Sigmoid colon (tissue), 7 donors: ENCODE data around the gene CACNA1C. TPM values are rescaled to one million over a fixed set of nuclear protein-coding genes. Genes with fewer than 3 reads are reported as not detected.

Experiments
- DNase-seq: peaks from one replicate; pipeline ENCODE4 v3.0.0-alpha.2; 2019
- H3K27ac ChIP-seq, 4 donors: fragments of 200-600 bp; sonication (generic); one replicate each; pipeline ENCODE4 v1.5.1; 2016 to 2019; ENCODE audit warnings: mild to moderate bottlenecking in 1 of 4
- H3K27me3 ChIP-seq, 3 donors: fragments of 200-600 bp; sonication (generic); one replicate each; pipeline ENCODE4 v1.5.1; 2019; ENCODE audit warnings: mild to moderate bottlenecking in 1 of 3
- H3K36me3 ChIP-seq, 4 donors: fragments of 200-600 bp; sonication (generic); one replicate each; pipeline ENCODE4 v1.5.1; 2016 to 2019
- H3K4me1 ChIP-seq, 4 donors: fragments of 200-600 bp; sonication (generic); one replicate each; pipeline ENCODE4 v1.5.1; 2017 to 2019
- H3K4me3 ChIP-seq, 4 donors: fragments of 200-600 bp; sonication (generic); one replicate each; pipeline ENCODE4 v1.5.1; 2017 to 2019; ENCODE audit warnings: mild to moderate bottlenecking in 2 of 4, moderate library complexity in 1 of 4
- H3K9me3 ChIP-seq, 4 donors: fragments of 200-600 bp in 3 of 4; sonication (generic) in 3 of 4; one replicate each; pipeline versions ENCODE4 v1.5.1 to v1.6.1; 2013 to 2019
- CTCF ChIP-seq, 4 experiments: fragments of 450-650 bp in 3 of 4; fragments of 200-600 bp in 1 of 4; IDR thresholded peaks; one replicate each; pipeline ENCODE4 v1.5.1; 2016 to 2019; ENCODE audit warnings: antibody characterized with exemption in 4 of 4, mild to moderate bottlenecking in 3 of 4, moderate library complexity in 2 of 4
- EP300 ChIP-seq, 4 donors: sonication (generic); formaldehyde crosslinking; IDR thresholded peaks; one replicate each; pipeline ENCODE4 v1.6.1; 2017; ENCODE audit warnings: antibody characterized with exemption in 4 of 4
- POLR2A ChIP-seq, 2 donors: fragments of 450-650 bp; IDR thresholded peaks; one replicate each; pipeline ENCODE4 v1.6.1; 2016; ENCODE audit warnings: antibody characterized with exemption in 2 of 2, mild to moderate bottlenecking in 2 of 2, moderate library complexity in 2 of 2
- POLR2AphosphoS5 ChIP-seq, 4 donors: sonication (generic); formaldehyde crosslinking; IDR thresholded peaks; one replicate each; pipeline ENCODE4 v1.6.1; 2017; ENCODE audit warnings: antibody characterized with exemption in 4 of 4
- WGBS, 2 donors: extraction: QIAGEN DNeasy Blood & Tissue Kit; methylation state at CpG; one replicate each; pipeline ENCODE4 v1.1.7; 2013; 5-methylcytosine and 5-hydroxymethylcytosine counted together
- intact Hi-C: fragments of 100-400 bp; cut with DNase I; formaldehyde crosslinking; loops from one replicate; pipeline ENCODE4 v1.15.1; 2023
- polyA plus RNA-seq, 3 donors: library from polyadenylated mRNA; stranded (reverse); fragments of 200-250 nt; gene quantifications; one replicate each; pipeline ENCODE4 v1.2.3, GENCODE V29; 2013
- total RNA-seq, 4 donors: library from RNA; depleted of rRNA; stranded (reverse); fragments of >200 nt; gene quantifications; one replicate each; pipeline ENCODE4 v1.1.0, GENCODE V29; 2016
- donor health status: healthy with polysubstance abuse.
- donor health status: Bipolar disorder and iron deficiency.
- donor health status: healthy.

The CACNA1C gene
- total and polyA plus RNA-seq, 7 donors = 0.46 to 213 (median 62.0) TPM

DNA sequence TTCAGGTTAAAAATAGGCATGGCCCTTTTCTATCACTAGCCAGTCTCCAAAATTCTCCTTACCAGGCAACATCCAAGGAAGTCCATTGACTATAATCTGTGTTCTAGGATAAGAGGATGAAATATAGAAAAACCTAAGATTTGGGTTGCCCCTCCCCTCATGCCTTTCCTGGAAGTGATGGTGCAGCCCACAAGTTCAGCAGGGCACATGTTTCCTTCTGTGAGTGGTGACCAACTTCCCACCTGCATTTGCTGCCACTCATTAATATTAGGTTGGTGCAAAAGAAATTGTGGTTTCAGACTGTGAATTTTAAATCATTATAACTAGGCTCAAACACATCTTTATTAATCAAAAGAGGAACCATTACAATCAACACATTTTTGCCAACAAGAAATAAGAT is 491.4 kb downstream of the CACNA1C start:
- Histone ChIP-seq H3K4me1 (no peaks in the 10 kb centered on the region), H3K36me3 (peaks cover 7 to 68% (median 12%) of the 10 kb centered on the region in 4 donors), H3K27me3 (no peaks in the 10 kb centered on the region), H3K4me3 (no peak overlapping the region), H3K27ac (no peak overlapping the region), H3K9me3 (no peaks in the 10 kb centered on the region)
- intact Hi-C loops = no loop called here
- TF ChIP-seq CTCF (IDR thresholded peaks at IDR 0.05) = no peak
- TF ChIP-seq POLR2AphosphoS5 (IDR thresholded peaks at IDR 0.05) = no peak
- no peak for TF ChIP-seq POLR2A (IDR thresholded peaks at IDR 0.05)
- no peak for TF ChIP-seq EP300 (IDR thresholded peaks at IDR 0.05)
- no peak for DNase-seq

DNA sequence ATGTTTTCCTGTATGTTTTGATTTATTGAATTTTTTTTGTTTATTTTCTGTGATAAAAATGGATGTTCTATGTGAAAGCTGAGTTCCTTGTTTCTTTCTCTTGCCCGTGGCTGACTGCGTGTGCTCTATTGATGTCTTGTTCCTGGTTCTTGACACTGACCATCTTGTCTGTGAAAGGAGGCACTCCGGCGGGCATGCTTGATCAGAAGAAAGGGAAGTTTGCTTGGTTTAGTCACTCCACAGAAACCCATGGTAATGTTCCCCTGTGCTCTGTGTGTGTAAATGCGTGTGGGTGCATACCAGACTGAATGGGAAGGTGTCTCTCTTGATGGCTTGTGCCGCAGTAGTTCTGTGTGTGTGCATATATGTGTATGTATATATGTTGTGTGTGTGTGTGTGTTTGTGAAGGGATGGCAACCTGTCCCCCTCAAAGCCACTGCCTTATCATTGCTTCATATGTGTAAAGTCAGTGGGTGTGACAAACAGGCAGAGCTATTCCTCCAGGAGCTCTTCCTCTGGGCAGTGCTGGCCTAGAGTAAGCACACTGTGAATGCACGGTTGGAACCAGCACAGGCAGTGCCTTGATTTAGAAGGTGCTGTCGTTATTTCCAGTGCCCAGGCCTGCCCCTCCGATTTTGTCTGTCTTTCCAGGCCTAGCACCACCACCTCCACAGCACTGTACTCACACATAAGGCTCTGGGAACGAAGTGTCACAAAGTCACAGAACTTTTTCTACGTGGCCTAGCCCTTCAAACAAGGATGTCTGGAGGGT is 494.7 kb downstream of the CACNA1C start:
- no peak overlapping the region for H3K4me3 ChIP-seq
- no peak for TF ChIP-seq CTCF (IDR thresholded peaks at IDR 0.05)
- TF ChIP-seq POLR2AphosphoS5 (IDR thresholded peaks at IDR 0.05) = no peak
- TF ChIP-seq POLR2A (IDR thresholded peaks at IDR 0.05) = no peak
- no peak for TF ChIP-seq EP300 (IDR thresholded peaks at IDR 0.05)
- H3K27ac ChIP-seq = peak overlapping the region in 1 of 4 donors; percentile 26
- WGBS, 2 donors = 88 to 91% methylated on average over 11 of the region's 11 CpGs
- intact Hi-C loops = no loop called here
- H3K36me3 ChIP-seq = peaks cover 6 to 79% (median 12%) of the 10 kb centered on the region in 4 donors
- H3K27me3 ChIP-seq = no peaks in the 10 kb centered on the region
- no peaks in the 10 kb centered on the region for H3K9me3 ChIP-seq
- DNase-seq = peak; percentile 27
- peaks cover 0 to 13% (median 0%) of the 10 kb centered on the region in 4 donors for H3K4me1 ChIP-seq

DNA sequence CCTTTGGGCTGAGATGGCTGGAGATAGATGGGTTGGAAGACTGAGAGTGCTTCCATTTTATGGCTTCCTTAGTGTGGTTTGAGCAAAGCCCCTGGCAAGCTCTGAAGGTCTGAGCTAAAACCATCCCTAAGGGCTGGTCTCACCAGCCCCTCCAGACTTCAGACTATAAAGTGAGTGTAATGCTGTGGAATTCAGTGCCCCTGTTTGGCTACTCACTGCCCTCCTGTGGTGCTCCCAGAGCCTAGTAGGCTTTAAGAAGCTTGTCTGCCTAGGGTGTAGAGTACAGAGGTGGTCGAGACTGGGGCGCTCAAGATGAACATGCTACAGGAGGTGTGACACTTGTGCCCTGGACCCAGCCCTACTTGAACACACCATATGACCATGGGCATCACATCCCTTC is 495.3 kb downstream of the CACNA1C start:
- H3K27me3 ChIP-seq = no peaks in the 10 kb centered on the region
- 85 to 87% methylated on average over 2 of the region's 2 CpGs for WGBS, 2 donors
- intact Hi-C loops = no loop called here
- peaks cover 0 to 13% (median 0%) of the 10 kb centered on the region in 4 donors for H3K4me1 ChIP-seq
- H3K27ac ChIP-seq = peak overlapping the region in 1 of 4 donors; percentile 26
- H3K36me3 ChIP-seq = peaks cover 3 to 79% (median 12%) of the 10 kb centered on the region in 4 donors
- no peak overlapping the region for H3K4me3 ChIP-seq
- H3K9me3 ChIP-seq = no peaks in the 10 kb centered on the region
- DNase-seq = peak; percentile 56
- no peak for TF ChIP-seq CTCF (IDR thresholded peaks at IDR 0.05)
- TF ChIP-seq POLR2A (IDR thresholded peaks at IDR 0.05) = no peak
- TF ChIP-seq EP300 (IDR thresholded peaks at IDR 0.05) = no peak
- no peak for TF ChIP-seq POLR2AphosphoS5 (IDR thresholded peaks at IDR 0.05)

DNA sequence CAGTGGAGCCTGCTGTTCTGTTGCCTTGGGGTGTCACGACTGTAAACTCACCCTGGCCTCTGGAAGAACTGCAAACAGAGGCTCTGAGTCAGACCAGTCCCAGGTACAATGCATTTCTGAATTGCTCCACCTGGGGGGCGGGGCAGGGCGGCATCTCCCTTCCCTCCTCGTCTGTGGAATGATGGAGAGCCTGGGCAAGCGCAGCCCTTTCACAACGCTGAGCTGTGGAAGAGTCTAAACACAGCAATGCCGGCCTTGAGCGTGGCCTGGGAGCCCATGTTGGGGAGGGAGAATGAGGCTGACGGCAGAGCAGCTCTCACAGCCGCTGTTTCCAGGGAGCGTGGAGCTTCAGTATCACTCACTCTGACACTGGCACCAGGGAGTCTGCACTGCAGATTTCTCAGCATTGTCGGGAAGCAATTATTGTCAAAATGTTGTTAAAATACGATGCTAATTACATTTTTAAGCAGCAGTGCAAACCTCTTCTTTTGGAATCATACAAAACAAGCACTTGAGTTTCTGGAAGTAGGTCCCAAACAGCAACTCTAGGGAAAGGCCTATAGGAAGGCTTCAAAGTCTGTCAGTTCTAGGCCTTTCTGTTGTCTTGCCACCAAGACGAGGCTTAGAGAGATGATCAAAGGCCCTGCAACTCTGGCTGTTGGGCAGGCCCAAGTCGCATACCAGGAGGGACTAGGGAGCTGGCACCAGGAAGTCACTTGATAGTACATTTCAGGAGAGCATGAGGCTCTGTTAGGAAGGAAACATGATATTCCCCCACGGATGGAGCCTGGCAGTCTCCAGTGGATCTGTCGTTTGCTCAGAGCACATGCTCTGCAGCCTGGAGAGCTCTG is 498.0 kb downstream of the CACNA1C start:
- H3K4me3 ChIP-seq = no peak overlapping the region
- intact Hi-C loops = no loop called here
- no peaks in the 10 kb centered on the region for H3K27me3 ChIP-seq
- no peaks in the 10 kb centered on the region for H3K9me3 ChIP-seq
- H3K27ac ChIP-seq = peak overlapping the region; percentile 30 to 54 (median 43)
- DNase-seq = peak; percentile 55
- peaks cover 4 to 78% (median 17%) of the 10 kb centered on the region in 4 donors for H3K36me3 ChIP-seq
- WGBS, 2 donors = 72 to 82% methylated on average over 17 of the region's 17 CpGs
- peak in 1 of 4 donors; percentile 7 for TF ChIP-seq POLR2AphosphoS5 (IDR thresholded peaks at IDR 0.05)
- no peak for TF ChIP-seq CTCF (IDR thresholded peaks at IDR 0.05)
- peaks cover 0 to 13% (median 0%) of the 10 kb centered on the region in 4 donors for H3K4me1 ChIP-seq
